GM12878 (cell line): ENCODE results near the gene NANOS2. TPM values are rescaled to one million over a fixed set of nuclear protein-coding genes. Genes with fewer than 3 reads are reported as not detected.

Experiments used
- ATAC-seq: fragments of 200-7000 bp; cut with Tn5 transposase; 3 replicates; pipeline ENCODE4 v1.9.1; 2020; ENCODE audit warnings: mild to moderate bottlenecking, moderate library complexity
- BruUV-seq: library from RNA; stranded (reverse); fragments of 400-500 nt; replicated peaks from 2 replicates; lab custom pipeline; 2021; lab: Mats Ljungman, UMichigan
- CTCF ChIA-PET: fragments of 300-600 bp; sonication (Branson Sonifier 250); formaldehyde crosslinking; extraction: SDS; loops from one replicate; lab custom pipeline; 2021; ENCODE audit warnings: inconsistent platforms; lab: Yijun Ruan, JAX
- POLR2A ChIA-PET: fragments of 350-600 bp; formaldehyde crosslinking; extraction: SDS; loops from one replicate; lab custom pipeline; 2021; ENCODE audit warnings: inconsistent platforms; lab: Charles Lee
- RAD21 ChIA-PET: fragments of 300-600 bp; sonication (Branson Sonifier 250); formaldehyde crosslinking; loops from one replicate; lab custom pipeline; 2023; ENCODE audit warnings: antibody characterized with exemption; ENCODE audit not compliant: unreplicated experiment; lab: Charles Lee
- SMC1A ChIA-PET: fragments of 300-600 bp; sonication (Branson Sonifier 250); formaldehyde crosslinking; loops from one replicate; lab custom pipeline; 2023; ENCODE audit not compliant: unreplicated experiment, uncharacterized antibody; lab: Charles Lee
- DNase-seq: peaks from one replicate; pipeline ENCODE4 v3.0.0-alpha.2; 2011; ENCODE audit warnings: low read depth, low spot score
- FAIRE-seq: peaks from 3 replicates; lab custom pipeline; 2011; peaks lifted over from hg19 to GRCh38; lab: Jason Lieb, UNC
- H2AFZ ChIP-seq: 2 replicates; pipeline ENCODE4 v1.6.0; 2011; ENCODE audit warnings: low read depth, low read length, control low read depth; ENCODE audit not compliant: control insufficient read depth
- H3K27ac ChIP-seq: 2 replicates; pipeline ENCODE4 v1.5.1; 2011; ENCODE audit warnings: control low read depth; ENCODE audit not compliant: control insufficient read depth, insufficient read depth
- H3K27me3 ChIP-seq, 2 experiments: replicated peaks in 1 of 2; 2 replicates each; pipeline versions ENCODE4 v1.6.0 to v1.6.1; 2011; ENCODE audit warnings: low read length in 1 of 2; ENCODE audit not compliant: control insufficient read depth in 2 of 2, insufficient read depth in 2 of 2
- H3K36me3 ChIP-seq, 2 experiments: 2 replicates each; pipeline ENCODE4 v1.5.1; 2011; ENCODE audit warnings: low read length in 1 of 2; ENCODE audit not compliant: control insufficient read depth in 2 of 2, insufficient read depth in 2 of 2
- H3K4me1 ChIP-seq: 2 replicates; pipeline ENCODE4 v1.6.1; 2011; ENCODE audit warnings: mild to moderate bottlenecking, low read length, moderate library complexity, mixed read lengths; ENCODE audit not compliant: control insufficient read depth, insufficient read depth
- H3K4me2 ChIP-seq: 2 replicates; pipeline ENCODE4 v1.6.0; 2011; ENCODE audit warnings: control low read depth; ENCODE audit not compliant: control insufficient read depth, insufficient read depth
- H3K4me3 ChIP-seq: fragments of 200-600 bp; sonication (generic); 2 replicates; pipeline ENCODE4 v1.5.1; 2016
- H3K79me2 ChIP-seq: 2 replicates; pipeline ENCODE4 v1.6.0; 2011; ENCODE audit warnings: low read length; ENCODE audit not compliant: control insufficient read depth, insufficient read depth
- H3K9ac ChIP-seq: 2 replicates; pipeline ENCODE4 v1.8.0; 2011; ENCODE audit warnings: low read length, control low read depth, mixed read lengths; ENCODE audit not compliant: control insufficient read depth, insufficient read depth
- H3K9me3 ChIP-seq: replicated peaks from 3 replicates; pipeline ENCODE4 v1.5.1; 2011; ENCODE audit warnings: mild to moderate bottlenecking, low read length; ENCODE audit not compliant: control insufficient read depth, insufficient read depth
- H4K20me1 ChIP-seq: 2 replicates; pipeline ENCODE4 v1.6.0; 2011; ENCODE audit not compliant: control insufficient read depth, insufficient read depth
- E2F8 ChIP-seq: fragments of 450-650 bp; IDR thresholded peaks from 2 replicates; pipeline ENCODE4 v1.6.1; 2018; ENCODE audit warnings: mild to moderate bottlenecking, low read depth, moderate library complexity; ENCODE audit not compliant: partially characterized antibody
- EED ChIP-seq: sonication (generic); IDR thresholded peaks from 2 replicates; pipeline ENCODE4 v1.6.1; 2016; ENCODE audit warnings: antibody characterized with exemption, low read depth
- ETV6 ChIP-seq, 2 experiments: fragments of 450-650 bp in 1 of 2; IDR thresholded peaks in 1 of 2; conservative IDR thresholded peaks in 1 of 2; 2 replicates each; pipeline ENCODE4 v1.6.1; 2014; ENCODE audit warnings: antibody characterized with exemption in 1 of 2, borderline replicate concordance in 1 of 2, low read depth in 1 of 2, mild to moderate bottlenecking in 1 of 2, moderate library complexity in 1 of 2
- NFYA ChIP-seq: IDR thresholded peaks from 2 replicates; pipeline ENCODE4 v1.6.1; 2011; ENCODE audit warnings: low read depth, mild to moderate bottlenecking, low read length, improper control_type of control experiment, borderline replicate concordance
- RAD51 ChIP-seq: fragments of 450-650 bp; IDR thresholded peaks from 2 replicates; pipeline ENCODE4 v1.6.1; 2016; ENCODE audit warnings: moderate library complexity, mild to moderate bottlenecking, inconsistent platforms
- TCF3 ChIP-seq: IDR thresholded peaks from 2 replicates; pipeline ENCODE4 v1.6.1; 2012; ENCODE audit warnings: low read depth, mild to moderate bottlenecking, low read length, borderline replicate concordance; ENCODE audit not compliant: insufficient read depth
- WGBS: methylation state at CpG from one replicate; pipeline ENCODE4 v1.1.6; 2016; ENCODE audit warnings: low lambda C conversion rate; ENCODE audit not compliant: insufficient replicate concordance, insufficient coverage; ENCODE audit errors: missing lambda C conversion rate; 5-methylcytosine and 5-hydroxymethylcytosine counted together
- in situ Hi-C: fragments of 300-500 bp; cut with MboI; formaldehyde crosslinking; loops from 9 replicates; pipeline ENCODE4 v1.14.3; 2018; ENCODE audit warnings: mixed read lengths
- intact Hi-C: fragments of 100-400 bp; cut with micrococcal nuclease; formaldehyde crosslinking; loops from one replicate; pipeline ENCODE4 v1.14.2; 2022; ENCODE audit not compliant: unreplicated experiment
- polyA plus RNA-seq, 11 experiments: library from polyadenylated mRNA; depleted of rRNA in 4 of 11; unstranded in 6 of 11; stranded (reverse) in 5 of 11; fragments of >200 nt; fragmentation: Nextera tagmentation in 4 of 11; fragmentation: Illumina TruSeq in 1 of 11; extraction: Ambion mirVana in 4 of 11; extraction: Trizol in 1 of 11; gene quantifications; 1 replicate in 1 of 11; 2 replicates in 10 of 11; pipeline versions ENCODE4 v1.2.1 to v1.2.3, GENCODE V29; 2011 to 2016; ENCODE audit warnings: inconsistent platforms in 2 of 11, missing spikeins in 2 of 11, low read depth in 1 of 11
- total RNA-seq, 4 experiments: library from RNA; depleted of rRNA in 3 of 4; stranded (reverse); fragments of >200 nt in 3 of 4; fragmentation: Illumina TruSeq in 1 of 4; extraction: Trizol in 1 of 4; gene quantifications; 2 replicates each; pipeline versions ENCODE4 v1.2.1 to v1.2.3, GENCODE V29; 2013 to 2021

Gene NANOS2
- total and polyA plus RNA-seq, 10 of the 15 experiments (the other 5 are each of a cell fraction or from before 2014, with no cell fraction given): not detected

GRCh38 chr19:45919678-45920077 lies 5.1 kb upstream of the NANOS2 start:
- H3K9me3 ChIP-seq: no peaks in the 10 kb centered on the region
- no peak for ATAC-seq
- no peaks in the 10 kb centered on the region for H3K27me3 ChIP-seq
- no peak overlapping the region for H3K4me3 ChIP-seq
- ChIA-PET RAD21 (no interaction called here), SMC1A (no interaction called here), CTCF (interaction anchor here (0.6 kb wide), 1 partner anchor 348 kb away, joined by 3 read pairs; no protein-coding TSS in a partner anchor), POLR2A (interaction anchor here (0.6 kb wide), 1 partner anchor 119 kb away, joined by 6 read pairs; no protein-coding TSS in a partner anchor)
- DNase-seq: no peak
- WGBS: 24% methylated on average over 7 of the region's 7 CpGs
- in situ Hi-C loops: no loop called here
- H3K4me1 ChIP-seq: no peaks in the 10 kb centered on the region
- no peak overlapping the region for H3K9ac ChIP-seq
- TF ChIP-seq E2F8: no peak
- TF ChIP-seq EED: no peak
- TF ChIP-seq ETV6 (conservative IDR thresholded peaks at IDR 0.05 in 1 of 2, IDR thresholded peaks at IDR 0.05 in 1 of 2; ENCODE audit: borderline replicate concordance in 1 of 2, low read depth in 1 of 2): no peak
- TF ChIP-seq TCF3: no peak
- TF ChIP-seq NFYA: no peak
- TF ChIP-seq RAD51: no peak
- no peaks in the 10 kb centered on the region for H3K79me2 ChIP-seq
- H3K27ac ChIP-seq: no peak overlapping the region
- no peak overlapping the region for H3K4me2 ChIP-seq
- no TSS peak for BruUV-seq
- no peaks in the 10 kb centered on the region for H4K20me1 ChIP-seq
- H3K36me3 ChIP-seq: no peaks in the 10 kb centered on the region
- intact Hi-C loops: no loop called here
- no peak overlapping the region for H2AFZ ChIP-seq
- FAIRE-seq: no peak
